A673 (cell line): ENCODE measurements around the gene RMI1.

Source experiments
- EZH2 ChIP-seq: fragments of 200-600 bp; sonication (generic); IDR thresholded peaks from 2 replicates; pipeline ENCODE4 v1.6.1; 2017; ENCODE audit warnings: borderline replicate concordance, low read depth, mild to moderate bottlenecking, mixed read lengths, antibody characterized with exemption, low read length; ENCODE audit not compliant: poor library complexity, severe bottlenecking
- TF ChIP-seq, protein P1 (sequence below): fragments of 300-800, 200-600 bp; sonication (generic); conservative IDR thresholded peaks from 2 replicates; pipeline ENCODE4 v1.5.1; 2017; ENCODE audit warnings: low read depth, mild to moderate bottlenecking, antibody characterized with exemption, low read length, moderate library complexity, mixed read lengths

DNA sequence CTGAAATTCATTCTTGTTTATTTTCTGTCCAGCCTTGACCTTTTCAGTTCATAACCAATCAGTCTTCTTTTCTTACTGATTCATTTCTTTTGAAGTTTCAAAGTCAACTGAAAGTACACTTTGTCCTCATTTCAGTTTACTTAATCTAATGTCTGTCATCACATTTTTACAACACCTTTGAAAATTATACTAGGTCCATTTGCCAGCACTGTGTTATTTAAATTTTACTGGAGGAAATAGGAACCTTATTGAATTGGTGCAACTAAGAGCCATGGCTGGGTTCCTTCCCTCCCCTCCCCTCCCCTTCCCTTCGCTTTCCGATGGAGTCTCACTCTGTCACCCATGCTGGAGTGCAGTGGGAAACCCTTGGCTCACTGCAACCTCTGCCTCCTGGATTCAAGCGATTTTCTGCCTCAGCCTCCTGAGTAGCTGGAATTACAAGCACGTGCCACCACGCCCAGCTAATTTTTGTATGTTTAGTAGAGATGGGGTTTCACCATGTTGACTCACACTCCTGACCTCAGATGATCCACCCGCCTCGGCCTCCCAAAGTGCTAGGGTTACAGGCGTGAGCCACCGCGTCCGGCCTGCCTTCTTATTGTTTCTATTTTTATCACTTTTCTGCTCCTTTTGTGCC, 6.3 kb downstream of the RMI1 start:
- TF ChIP-seq, protein P1, sequence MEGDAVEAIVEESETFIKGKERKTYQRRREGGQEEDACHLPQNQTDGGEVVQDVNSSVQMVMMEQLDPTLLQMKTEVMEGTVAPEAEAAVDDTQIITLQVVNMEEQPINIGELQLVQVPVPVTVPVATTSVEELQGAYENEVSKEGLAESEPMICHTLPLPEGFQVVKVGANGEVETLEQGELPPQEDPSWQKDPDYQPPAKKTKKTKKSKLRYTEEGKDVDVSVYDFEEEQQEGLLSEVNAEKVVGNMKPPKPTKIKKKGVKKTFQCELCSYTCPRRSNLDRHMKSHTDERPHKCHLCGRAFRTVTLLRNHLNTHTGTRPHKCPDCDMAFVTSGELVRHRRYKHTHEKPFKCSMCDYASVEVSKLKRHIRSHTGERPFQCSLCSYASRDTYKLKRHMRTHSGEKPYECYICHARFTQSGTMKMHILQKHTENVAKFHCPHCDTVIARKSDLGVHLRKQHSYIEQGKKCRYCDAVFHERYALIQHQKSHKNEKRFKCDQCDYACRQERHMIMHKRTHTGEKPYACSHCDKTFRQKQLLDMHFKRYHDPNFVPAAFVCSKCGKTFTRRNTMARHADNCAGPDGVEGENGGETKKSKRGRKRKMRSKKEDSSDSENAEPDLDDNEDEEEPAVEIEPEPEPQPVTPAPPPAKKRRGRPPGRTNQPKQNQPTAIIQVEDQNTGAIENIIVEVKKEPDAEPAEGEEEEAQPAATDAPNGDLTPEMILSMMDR, result no peak
- no peak for TF ChIP-seq EZH2
